Ureter (tissue), 1 donor: Measurements from ENCODE around the gene NANOS3. TPM values are rescaled to one million over a fixed set of nuclear protein-coding genes. Genes with fewer than 3 reads are reported as not detected.

Experiments used
- DNase-seq: peaks from one replicate; pipeline ENCODE4 v3.0.0-alpha.2; 2020; ENCODE audit warnings: low spot score
- total RNA-seq: library from RNA; stranded (reverse); gene quantifications from one replicate; pipeline ENCODE4 v1.2.4, GENCODE V29; 2023
- donor health status: DM: yes; HTN: yes; CAD: no.

Gene NANOS3
- total RNA-seq, 1 donor from 2014 or later: not detected

DNA sequence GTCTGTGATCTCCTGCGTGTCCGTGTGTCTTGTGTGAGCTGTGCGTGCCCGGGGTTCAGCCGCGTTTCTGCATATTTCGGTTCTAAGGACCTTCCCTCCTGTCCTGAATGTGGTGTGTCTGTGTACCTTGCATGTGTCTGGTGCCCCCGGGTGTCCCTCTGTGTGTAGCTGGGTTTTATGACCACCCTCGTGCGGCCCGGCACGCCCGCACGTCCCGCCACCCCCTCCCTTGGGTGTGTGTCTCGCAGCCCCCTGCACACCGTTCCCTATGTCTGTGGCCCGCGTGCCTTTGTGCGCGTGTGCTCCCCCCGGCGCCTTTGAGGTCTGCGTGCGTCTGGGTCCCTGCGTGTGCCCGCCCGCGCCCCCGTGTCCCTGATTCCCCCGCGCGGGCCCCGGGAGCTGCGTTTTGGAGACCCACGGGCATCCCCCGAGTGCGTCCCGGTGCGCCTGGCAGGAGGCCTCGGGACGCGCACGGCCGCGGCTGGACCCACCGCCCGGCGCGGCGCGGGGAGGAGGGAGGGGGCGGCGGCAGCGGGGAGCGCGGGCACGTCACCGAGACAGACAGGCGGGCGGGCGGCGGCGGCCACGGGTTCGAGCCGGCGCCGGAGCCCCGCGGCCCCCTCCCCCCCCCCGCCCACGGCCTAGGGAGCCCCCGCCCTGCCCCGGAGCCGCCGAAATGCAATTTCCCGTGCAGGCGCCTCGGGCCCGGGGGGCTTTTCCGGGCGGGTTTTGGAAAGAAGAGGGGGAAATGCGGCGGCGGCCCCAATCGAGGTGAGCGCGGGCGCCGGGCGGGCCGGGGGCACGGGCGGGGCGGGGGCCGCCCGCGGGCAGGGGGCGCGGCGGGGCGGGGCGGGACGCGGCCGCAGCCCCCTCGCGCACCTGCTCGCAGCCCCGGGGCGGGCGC is 12.0 kb upstream of the NANOS3 start:
- DNase-seq: no peak

DNA sequence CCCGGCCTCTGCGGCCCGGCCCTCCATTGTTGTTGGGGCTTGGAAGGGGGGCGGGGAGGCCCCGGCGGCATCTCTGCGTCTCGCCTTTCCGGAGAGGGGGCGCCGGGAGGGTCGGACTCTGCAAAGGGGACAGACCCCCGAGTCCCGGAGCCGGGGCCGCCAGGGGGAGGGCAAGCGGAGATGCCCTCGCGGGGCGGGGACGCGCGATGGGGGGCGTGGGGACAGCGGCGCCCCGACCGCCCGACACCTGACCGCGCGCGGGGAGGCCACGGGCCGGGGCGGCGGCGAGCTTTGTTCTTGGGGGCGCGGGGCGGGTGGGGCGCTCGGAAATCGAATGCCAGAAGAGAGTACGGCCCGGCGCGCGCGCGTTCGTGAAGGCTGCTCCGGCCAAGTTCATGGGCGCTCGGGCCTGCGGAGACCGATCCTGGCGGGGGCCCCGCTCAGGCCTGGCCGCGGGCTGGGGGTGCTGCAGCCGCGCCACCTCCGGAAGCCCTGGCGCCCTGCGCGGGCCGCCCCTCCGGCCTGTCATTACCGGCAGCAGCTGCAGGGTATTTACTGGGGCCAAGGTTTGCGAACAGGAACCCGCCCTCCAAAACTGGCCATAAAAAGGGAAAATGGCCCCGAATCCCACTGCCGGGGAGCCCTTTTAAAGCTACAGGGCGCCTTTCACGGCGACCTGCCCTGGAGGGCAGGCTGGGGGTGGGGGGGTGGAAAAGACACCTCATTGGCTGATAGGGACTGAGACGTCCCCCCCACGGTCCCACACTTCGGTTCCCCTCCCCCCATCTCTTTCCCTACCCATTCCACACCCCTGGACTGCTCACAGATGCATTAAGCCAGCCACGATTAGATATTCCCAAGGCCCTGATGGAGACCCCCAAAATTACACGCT is 11.1 kb upstream of the NANOS3 start:
- no peak for DNase-seq

DNA sequence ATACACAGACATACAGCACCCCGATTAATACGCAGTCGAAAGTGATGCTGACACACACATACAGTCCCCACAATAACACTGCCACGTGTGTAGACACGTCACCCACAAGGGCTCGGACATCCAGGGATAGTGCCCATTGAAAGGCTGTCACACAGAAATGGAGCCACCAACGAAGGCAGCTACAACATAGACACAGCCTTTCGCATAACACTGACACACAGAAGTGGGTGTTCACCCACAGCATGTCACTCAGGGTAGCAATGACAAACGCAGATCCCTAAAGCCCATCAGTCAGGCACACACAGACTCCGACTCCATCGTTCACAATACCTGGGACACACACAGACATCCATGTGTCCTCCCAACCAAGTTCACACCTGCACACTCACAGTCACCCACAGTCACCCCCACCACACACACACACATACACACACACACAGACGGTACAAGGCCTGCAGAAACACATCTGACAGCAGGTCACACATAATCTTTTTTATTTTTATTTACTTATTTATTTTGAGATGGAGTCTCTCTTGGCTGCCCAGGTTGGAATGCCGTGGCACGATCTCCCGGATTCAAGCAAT is 10.4 kb upstream of the NANOS3 start:
- DNase-seq: no peak

DNA sequence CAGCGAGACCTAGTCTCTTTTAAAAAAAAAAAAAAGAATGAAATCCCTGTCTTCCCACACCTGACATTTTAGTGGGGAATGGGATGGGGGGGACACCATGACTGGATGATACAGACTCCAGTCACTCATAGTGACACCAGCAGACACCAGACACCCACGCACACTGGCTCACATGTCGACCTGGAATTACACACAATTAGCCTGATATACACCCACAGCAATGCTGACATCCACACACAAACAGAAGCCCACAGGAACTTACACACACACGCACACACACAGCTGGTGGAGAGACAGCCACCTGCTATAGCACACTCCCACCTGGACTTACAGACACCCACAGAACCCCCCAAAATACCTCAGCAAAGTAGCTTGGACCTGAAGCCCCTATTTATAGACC is 8.3 kb upstream of the NANOS3 start:
- no peak for DNase-seq

DNA sequence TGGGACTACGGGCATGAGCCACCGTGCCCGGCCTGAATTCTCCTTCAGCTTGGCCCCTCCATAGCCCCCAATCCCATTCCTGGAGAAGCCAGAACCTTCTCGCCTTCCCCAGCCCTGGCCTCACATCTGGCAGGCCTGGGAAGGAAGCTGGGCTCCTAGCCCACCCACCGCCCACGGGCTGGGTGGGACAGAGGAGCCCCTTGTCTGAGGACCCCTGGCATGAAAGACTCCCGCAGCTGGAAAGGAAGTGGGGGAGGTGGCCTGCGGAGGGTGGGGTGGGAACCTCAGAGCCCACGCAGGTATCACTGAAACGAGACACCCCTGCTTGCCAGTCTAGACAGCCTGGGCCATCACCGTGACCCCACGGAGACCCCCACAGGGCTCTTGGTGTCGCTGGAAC is 7.7 kb upstream of the NANOS3 start:
- DNase-seq: no peak

DNA sequence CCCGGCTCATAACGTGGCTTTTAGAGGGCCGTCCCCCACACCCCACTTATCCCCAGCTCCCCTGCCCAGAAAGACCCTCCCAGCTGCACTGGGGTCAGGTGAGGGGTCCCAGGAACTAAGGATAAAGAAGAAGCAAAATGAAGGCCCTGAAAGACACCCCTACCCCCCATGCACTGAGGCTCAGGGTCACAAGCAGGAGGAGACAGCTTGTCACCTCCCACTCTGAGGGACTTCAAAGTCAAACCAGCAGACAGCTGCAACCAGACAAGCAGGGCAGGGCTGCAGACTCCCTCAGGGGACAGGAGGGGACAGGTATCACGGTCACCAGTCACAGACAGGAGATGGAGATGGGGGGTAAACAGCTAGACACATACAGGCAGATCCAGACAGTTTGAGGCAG is 6.1 kb upstream of the NANOS3 start:
- DNase-seq: no peak

DNA sequence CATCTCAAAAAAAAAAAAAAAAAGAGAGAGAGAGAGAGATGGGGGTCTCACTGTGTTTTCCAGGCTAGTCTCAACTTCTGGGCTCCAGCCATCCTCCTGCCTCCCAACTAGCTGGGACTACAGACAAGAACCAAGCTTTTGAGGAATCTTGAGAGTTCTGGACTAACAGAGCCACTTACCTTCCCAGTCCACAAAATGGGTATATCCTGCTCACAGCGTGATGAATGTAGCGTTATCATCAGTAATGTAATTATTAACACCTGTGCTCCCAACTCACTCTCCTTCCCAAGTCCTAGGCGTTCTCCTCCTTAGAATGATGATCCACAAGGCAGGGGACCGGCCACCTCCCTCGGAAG is 4.6 kb upstream of the NANOS3 start:
- no peak for DNase-seq

DNA sequence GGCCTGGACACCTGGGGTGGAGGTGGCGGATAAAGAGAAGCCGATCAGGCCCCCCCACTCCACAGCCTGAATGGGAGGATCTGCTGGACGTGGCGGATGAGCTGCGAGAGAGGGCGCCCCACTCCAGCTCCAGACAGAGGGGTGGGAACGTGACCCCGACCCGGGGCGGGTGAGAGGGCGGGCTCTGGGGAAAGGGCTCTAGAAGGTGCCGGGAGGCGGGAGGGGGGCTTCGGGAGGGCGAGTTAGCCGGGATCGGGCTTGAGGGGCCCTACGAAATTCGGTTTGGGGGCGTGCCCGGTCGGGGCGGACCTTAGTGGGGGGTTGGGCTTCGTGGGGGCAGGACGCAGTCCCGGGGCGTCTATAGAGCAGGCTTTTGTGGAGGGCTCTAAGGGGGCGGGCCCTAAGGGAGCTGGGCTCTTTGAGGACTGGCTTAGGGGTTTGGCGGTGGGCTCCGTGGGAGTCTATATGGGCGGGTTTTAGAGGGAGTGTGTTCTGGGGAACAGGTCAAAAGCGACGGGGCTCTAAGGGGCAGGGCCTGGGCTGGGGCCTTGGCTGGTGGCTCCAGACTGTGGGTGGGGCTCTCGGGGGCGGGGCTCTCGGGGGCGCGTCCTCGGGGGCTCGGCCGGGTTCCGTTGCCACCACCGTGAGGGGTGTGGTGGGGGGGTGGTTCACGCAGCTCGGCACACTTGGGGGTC is 4.1 kb upstream of the NANOS3 start:
- DNase-seq: no peak

DNA sequence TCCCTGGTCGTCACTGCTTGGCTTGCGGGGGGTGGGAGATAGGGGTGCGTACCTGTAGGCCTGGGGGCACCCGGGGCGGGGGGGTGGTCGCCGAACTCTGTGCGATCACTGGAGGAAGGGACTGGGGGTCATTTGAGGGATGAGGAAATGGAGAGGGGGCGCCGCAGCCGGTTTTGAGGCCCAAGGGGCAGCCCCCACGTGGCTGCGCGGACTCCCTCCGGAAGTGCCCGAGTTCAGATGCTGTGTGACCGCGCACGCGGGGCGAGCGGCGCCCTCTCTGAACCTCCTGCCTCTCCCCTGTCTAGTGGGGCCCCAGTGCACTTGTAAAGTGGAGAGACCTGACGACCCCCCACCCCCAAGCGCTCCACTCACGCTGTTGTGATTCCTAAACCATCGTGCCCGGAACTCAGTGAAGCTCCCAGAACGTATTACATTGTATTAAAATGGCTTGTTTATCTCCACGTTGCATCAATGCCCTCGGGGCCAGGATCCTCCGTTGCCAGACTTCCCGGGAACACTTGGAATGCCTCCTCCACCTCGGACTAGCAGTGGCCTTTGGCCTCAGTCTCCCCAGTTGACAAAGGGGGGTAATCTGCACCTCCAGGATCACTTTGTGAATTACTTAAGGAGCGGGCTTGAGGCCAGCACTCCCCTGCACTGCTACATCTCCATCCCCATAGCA is 3.0 kb upstream of the NANOS3 start:
- DNase-seq: no peak

DNA sequence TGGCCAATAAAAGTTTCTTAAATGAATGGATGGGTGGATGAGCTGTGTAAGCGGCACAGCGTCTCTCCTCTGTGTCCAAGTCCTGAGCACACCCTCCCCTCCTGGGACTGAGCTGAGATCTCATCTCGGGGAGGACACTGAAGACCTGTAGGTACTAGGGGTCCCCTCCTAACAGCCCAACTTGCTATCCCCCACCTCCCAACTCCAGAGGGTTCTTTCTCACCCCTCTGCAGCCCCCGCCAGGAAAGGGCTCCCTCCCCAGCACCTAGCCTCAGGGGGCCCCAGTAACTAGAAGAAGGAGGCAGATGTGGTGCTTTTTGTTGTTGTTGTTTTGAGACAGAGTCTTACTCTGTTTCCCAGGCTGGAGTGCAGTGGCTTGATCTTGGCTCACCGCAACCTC is 1.1 kb upstream of the NANOS3 start:
- no peak for DNase-seq

DNA sequence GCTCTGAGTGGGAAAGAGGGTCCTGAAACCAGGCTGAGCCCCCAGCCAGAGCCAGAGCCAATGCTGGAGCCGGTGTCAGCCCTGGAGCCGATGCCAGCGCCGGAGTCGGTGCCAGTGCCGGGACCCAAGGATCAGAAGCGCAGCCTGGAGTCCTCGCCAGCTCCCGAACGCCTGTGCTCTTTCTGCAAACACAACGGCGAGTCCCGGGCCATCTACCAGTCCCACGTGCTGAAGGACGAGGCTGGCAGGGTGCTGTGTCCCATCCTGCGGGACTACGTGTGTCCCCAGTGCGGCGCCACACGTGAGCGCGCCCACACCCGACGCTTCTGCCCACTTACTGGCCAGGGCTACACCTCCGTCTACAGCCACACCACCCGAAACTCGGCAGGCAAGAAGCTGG is 369 bp downstream of the NANOS3 start:
- no peak for DNase-seq

DNA sequence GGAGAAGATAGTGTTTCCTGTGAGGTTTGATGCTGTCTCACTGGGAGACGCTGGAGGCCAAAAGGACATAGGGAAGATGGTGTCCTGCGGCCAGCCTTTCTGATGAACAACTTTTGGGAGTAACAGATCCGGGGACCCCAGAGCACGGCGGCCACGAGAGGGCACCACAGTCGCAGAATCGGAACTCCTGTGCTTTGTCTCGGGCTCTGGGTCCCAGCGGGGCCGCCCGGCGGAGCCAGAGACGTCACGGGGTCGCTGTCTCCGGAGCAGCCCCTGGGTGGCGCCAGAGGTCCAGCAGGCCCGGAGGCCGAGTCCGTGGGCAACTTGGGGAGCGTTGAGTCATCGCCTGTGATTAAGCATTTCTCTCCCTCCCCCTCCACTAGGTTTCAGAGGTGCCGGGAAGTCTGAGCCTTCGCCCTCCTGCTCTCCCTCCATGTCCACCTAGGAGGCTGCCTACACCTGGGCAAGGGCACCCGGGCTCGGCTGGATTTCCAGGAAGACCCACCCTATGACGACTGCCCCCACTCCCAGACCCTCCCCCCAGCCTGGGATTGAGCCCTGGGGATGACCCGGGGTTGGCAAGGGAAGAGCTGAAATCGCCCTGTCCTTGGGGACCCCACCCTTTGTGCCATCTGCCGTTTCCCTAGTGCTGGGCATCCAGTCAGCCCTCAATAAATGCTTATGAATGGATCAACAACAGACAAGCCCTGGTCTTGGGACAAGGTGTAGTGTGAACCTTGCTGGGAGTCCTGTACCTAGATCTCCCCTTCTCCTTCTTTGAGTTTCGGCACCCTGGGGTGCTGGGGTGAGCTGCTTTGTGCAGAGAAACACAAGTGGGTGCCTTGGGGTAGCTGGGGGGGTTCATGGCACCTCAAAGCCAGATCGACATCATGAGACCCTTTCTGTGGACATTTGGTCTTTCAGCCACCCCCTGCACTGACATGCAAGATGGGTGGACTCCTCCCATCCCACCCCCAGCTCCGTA is 3.4 kb downstream of the NANOS3 start:
- DNase-seq: peak; percentile 98

DNA sequence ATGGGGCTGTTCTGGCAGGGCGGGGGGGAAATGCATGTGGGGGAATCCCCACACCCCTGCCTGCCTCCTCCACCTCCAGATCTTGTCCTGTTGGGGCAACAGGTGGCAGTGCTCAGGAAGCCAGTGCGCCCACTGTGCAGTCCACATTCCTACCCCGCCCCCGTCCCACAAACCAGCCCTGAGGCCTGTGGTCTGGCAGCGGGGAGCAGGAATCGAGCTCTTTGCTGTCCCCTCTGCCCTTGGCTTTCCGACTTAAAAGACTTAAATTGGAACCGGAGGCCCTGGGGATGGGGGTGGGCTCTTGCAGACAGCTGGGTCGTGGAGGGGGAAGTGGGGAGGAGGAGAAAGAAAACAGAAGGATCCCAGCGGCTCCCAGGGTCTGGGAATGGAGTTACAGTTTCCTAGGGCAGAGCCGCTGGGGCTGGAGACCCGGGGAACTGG is 4.3 kb downstream of the NANOS3 start:
- no peak for DNase-seq

DNA sequence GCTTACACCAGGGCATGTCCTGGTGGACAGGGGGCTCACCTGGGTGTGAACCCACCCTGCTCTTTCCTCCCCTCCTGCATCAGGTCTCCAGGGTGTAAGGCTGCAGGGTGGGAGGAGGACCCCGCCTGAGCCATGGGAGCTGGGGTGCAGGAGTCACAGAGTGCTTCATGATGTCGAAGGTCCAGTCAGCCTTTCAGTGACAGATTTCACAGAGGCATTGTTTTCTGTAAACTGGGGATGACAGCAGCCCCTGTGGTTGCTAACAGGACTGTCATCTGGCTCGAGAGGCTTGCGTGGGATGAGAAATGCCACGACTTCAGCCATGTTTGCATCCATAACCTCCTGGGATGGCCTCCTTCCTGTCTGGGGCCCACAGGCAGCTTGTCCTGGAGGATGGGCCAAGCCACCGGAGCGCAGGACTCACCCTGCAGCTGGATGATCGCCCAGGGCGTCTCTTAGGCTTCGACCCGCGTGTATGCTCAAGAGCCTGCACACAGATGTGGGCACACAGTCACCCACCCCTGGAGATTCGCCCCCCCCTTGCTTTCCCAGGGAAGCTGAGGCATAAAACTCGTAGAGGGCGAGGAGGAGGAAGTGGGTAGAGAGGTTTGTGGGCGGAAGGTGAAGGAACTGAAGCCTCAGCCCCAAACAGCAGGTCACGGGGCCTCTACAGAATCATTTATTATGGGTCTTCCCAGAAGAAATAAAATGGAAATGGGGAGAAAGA is 4.9 kb downstream of the NANOS3 start:
- no peak for DNase-seq

DNA sequence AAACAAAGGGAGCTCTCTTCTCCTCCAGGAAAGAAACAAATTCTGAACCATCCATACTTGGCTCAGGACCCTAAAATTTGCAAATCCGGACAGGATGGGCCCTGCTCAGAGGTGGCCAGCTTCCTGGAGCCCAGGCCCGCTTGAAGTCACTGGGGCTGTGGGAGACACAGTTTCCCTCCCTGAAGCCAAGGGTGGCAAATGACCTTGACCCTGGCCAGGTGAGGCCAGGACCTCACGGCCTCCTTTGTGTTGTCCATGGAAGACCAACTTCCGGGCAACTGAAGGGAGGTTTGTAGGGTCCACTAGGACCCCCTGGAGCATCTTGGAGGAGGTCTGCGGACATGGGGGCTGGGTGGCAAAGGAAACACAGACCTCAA is 5.5 kb downstream of the NANOS3 start:
- DNase-seq: no peak

DNA sequence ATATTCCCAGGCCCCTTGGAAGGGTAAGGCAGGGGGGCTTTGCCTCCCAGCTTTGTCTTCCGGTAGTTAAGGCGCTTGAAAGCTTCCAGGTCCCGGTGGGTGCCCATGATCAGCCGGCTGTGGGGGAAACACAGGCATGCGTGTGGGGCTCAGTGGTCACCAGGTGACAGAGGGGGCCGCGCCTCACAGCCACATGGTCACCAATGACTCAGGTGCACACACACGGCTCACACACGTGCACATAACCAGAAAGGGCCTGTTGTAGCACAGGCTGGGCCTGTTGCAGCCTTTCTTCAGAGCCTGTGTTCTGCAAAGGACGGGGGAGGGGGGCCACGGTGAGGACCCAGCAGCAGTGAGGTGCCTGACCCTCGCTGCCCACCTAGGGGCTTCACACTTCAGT is 5.9 kb downstream of the NANOS3 start:
- no peak for DNase-seq

DNA sequence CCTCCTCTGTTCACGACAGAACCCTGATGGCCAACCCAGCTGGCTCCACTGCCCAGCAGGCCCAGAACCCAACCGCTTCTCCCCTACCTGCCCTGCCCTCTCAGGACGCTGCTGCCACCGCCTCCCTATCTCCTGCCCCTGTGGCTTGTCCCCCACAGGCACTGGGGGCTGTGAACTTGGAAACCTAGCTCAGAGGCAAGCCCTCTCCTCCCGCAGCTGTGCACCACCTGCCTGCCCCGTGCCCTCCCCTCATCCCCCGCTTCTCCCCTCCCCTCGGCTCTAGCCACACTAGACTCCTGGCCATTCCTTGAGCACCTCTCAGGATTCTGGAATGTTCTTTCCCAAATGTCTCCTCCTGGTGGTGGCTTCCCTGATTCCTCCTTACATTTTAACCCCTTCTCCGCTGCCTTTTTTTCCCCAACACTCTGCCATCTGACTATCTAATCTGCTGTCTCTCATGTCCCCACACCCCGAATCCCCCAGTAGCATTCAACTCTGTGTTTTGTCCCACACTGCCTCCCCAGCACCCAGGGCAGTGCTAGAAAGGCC is 6.7 kb downstream of the NANOS3 start:
- no peak for DNase-seq

DNA sequence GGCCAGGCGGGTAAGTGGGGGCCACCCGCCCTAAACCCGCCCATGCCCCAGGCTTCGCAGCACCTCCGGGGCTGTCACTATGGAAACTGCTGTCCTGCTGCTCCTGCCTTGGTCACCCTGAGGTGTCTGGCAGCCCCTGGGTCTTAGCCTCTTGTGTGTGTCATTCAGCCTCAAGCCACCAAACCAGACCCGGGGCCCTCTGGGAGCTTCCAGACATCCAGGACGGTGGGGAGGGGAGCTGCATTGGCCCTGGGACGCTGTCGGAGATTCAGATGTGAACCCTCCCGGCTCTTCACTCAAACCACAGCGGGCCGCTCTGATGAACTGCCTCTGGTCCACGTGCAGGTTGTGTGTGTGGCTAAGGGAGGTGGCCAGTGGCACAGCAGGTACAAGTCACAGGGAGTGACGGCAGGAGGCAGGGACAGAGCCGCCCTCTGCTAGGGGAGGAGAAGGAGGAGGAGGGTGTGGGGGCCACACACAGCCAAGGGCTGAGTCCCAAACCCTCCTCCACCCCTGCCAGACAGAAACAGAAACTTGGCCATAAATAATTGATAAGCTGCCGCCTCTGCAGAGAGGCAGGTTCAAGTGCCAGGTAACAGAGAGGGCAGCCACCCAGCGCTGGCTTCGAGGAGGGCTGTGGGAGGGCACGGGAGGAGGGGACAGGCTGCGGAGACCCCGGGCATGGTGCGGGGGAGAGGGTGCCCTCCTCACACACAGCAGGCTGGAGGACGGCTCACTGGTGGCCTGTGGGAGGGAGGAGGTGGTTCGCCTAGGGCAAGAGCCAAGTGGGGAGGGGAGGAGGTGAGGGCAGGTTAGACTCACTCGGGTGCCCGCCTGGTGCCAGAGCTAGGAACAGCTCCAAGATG is 8.0 kb downstream of the NANOS3 start:
- no peak for DNase-seq
